SK-N-SH (cell line): ENCODE data around the gene TRAF1.

Experiments used
- EZH2phosphoT487 ChIP-seq: fragments of 200-600 bp; sonication (generic); IDR thresholded peaks from 2 replicates; pipeline ENCODE4 v1.6.1; 2017; ENCODE audit warnings: low read depth, mixed run types, mild to moderate bottlenecking, antibody characterized with exemption, moderate library complexity, borderline replicate concordance
- JUND ChIP-seq: IDR thresholded peaks from 2 replicates; pipeline ENCODE4 v1.4.0; 2012
- TF ChIP-seq, protein P1 (sequence below): fragments of 200-600 bp; sonication (generic); IDR thresholded peaks from 2 replicates; pipeline ENCODE4 v1.6.1; 2017; ENCODE audit warnings: antibody characterized with exemption, mild to moderate bottlenecking, moderate library complexity
- TF ChIP-seq, protein P2 (sequence below): IDR thresholded peaks from 2 replicates; pipeline ENCODE4 v1.4.0; 2012; ENCODE audit warnings: low read depth, borderline replicate concordance
- TF ChIP-seq, protein P3 (sequence below): IDR thresholded peaks from 2 replicates; pipeline ENCODE4 v1.4.0; 2012; ENCODE audit warnings: low read depth, borderline replicate concordance

DNA sequence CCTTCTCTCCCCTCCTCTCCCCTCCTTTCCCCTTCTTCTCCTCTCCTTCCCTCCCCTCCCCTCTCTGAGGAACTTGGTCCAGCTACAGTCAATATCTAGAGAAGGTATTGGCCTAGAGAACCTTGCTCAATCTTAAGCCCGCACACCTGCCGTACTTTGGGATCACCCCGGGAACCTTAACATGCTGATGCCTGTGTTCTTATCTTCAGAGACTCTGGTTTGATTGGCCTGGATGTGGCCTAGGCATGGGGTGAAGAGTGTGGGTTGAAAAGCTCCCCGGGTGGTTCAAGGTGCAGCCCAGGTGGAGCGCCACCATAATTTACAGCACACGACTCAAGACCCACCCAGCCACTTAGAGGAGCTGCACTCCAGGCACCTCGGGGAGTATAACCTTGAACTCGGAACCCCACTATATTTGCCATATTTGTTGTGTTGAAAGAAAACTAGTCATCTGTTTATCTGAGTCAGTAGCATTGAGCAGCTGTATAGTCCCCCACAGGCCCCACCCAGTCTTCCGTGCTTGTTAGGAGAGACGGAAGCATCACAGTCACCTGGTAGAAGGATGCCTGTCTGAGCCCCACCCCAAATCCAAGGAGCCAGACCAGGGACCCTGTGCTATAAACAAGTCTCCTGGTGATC lies 35.2 kb downstream of the TRAF1 start:
- TF ChIP-seq, protein P1, sequence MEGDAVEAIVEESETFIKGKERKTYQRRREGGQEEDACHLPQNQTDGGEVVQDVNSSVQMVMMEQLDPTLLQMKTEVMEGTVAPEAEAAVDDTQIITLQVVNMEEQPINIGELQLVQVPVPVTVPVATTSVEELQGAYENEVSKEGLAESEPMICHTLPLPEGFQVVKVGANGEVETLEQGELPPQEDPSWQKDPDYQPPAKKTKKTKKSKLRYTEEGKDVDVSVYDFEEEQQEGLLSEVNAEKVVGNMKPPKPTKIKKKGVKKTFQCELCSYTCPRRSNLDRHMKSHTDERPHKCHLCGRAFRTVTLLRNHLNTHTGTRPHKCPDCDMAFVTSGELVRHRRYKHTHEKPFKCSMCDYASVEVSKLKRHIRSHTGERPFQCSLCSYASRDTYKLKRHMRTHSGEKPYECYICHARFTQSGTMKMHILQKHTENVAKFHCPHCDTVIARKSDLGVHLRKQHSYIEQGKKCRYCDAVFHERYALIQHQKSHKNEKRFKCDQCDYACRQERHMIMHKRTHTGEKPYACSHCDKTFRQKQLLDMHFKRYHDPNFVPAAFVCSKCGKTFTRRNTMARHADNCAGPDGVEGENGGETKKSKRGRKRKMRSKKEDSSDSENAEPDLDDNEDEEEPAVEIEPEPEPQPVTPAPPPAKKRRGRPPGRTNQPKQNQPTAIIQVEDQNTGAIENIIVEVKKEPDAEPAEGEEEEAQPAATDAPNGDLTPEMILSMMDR: no peak
- TF ChIP-seq, protein P2, sequence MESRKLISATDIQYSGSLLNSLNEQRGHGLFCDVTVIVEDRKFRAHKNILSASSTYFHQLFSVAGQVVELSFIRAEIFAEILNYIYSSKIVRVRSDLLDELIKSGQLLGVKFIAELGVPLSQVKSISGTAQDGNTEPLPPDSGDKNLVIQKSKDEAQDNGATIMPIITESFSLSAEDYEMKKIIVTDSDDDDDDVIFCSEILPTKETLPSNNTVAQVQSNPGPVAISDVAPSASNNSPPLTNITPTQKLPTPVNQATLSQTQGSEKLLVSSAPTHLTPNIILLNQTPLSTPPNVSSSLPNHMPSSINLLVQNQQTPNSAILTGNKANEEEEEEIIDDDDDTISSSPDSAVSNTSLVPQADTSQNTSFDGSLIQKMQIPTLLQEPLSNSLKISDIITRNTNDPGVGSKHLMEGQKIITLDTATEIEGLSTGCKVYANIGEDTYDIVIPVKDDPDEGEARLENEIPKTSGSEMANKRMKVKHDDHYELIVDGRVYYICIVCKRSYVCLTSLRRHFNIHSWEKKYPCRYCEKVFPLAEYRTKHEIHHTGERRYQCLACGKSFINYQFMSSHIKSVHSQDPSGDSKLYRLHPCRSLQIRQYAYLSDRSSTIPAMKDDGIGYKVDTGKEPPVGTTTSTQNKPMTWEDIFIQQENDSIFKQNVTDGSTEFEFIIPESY: no peak
- TF ChIP-seq, protein P3, sequence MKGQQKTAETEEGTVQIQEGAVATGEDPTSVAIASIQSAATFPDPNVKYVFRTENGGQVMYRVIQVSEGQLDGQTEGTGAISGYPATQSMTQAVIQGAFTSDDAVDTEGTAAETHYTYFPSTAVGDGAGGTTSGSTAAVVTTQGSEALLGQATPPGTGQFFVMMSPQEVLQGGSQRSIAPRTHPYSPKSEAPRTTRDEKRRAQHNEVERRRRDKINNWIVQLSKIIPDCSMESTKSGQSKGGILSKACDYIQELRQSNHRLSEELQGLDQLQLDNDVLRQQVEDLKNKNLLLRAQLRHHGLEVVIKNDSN: no peak
- no peak for TF ChIP-seq JUND
- no peak for TF ChIP-seq EZH2phosphoT487
